Measurements from ENCODE around the gene REXO4.

Gene REXO4

DNA sequence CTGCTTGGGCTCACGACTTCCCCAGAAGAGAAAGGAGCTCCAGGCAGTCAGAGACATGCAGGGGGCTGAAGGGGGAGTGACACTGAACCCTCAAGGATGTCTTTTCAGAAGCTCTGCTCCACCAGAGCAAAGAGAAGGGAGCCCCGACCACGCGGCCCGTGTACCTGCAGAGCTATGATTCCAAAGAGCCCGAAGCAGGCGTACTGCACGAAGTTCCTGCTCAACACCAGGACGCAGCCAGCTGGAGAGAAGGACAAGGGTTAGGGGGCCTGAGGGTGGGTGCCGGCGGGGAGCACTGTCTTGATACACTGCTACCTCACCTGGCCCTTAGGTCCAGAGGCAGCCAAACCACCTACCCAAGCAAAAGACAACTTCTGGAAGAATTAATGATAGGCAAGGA lies 51.4 kb downstream of the REXO4 start:
- no peak overlapping the region for H3K4me3 ChIP-seq (ENCODE audit: low read depth, low read length)
- TF ChIP-seq MYC (IDR thresholded peaks at IDR 0.05; ENCODE audit: low read depth, low read length) = no peak
- TF ChIP-seq, protein P1, sequence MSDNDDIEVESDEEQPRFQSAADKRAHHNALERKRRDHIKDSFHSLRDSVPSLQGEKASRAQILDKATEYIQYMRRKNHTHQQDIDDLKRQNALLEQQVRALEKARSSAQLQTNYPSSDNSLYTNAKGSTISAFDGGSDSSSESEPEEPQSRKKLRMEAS (IDR thresholded peaks at IDR 0.05; ENCODE audit: low read depth, low read length) = no peak
- no peak for DNase-seq (ENCODE audit: low read depth)

DNA sequence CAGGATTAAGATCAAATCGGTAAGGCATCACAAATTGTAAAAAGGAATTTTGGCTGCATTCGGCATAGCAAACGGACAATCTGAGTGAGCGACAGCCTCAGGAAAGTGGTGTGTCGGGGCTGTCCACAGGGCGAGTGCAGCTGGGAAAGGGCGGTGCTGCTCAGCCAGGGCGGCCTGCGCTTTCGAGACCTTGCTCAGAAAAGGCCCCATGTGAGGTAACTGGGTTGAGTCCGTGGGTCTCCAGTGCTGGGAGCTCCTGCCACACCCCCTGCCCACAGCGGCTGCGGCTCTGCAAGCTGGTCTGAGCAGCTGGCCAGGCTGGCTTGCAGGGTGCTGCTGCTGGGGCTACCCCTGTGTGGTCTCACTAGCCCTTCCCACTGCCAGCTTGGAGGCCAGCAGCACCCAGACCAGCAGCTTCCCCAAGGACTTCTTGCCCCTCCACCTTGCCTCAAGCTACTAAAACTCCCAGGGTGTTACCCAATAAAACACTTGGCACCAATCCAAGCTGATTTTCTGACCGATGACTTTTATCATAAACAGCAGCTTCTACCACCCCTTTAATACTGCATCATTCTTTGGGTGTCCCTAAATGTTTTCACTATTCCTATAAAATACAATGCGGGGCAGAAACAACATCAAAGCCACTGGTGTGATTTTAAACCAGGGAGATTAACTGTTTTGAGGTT lies 55.3 kb downstream of the REXO4 start:
- H3K4me3 ChIP-seq (ENCODE audit: low read depth, low read length) = no peak overlapping the region
- DNase-seq (ENCODE audit: low read depth) = no peak
- TF ChIP-seq MYC (IDR thresholded peaks at IDR 0.05; ENCODE audit: low read depth, low read length) = no peak
- TF ChIP-seq, protein P1 (IDR thresholded peaks at IDR 0.05; ENCODE audit: low read depth, low read length) = no peak
- no peak for TF ChIP-seq POLR2A (IDR thresholded peaks at IDR 0.05; ENCODE audit: extremely low read depth, insufficient read length)
- TF ChIP-seq, protein P2, sequence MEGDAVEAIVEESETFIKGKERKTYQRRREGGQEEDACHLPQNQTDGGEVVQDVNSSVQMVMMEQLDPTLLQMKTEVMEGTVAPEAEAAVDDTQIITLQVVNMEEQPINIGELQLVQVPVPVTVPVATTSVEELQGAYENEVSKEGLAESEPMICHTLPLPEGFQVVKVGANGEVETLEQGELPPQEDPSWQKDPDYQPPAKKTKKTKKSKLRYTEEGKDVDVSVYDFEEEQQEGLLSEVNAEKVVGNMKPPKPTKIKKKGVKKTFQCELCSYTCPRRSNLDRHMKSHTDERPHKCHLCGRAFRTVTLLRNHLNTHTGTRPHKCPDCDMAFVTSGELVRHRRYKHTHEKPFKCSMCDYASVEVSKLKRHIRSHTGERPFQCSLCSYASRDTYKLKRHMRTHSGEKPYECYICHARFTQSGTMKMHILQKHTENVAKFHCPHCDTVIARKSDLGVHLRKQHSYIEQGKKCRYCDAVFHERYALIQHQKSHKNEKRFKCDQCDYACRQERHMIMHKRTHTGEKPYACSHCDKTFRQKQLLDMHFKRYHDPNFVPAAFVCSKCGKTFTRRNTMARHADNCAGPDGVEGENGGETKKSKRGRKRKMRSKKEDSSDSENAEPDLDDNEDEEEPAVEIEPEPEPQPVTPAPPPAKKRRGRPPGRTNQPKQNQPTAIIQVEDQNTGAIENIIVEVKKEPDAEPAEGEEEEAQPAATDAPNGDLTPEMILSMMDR (IDR thresholded peaks at IDR 0.05; ENCODE audit: low read depth, low read length) = no peak

DNA sequence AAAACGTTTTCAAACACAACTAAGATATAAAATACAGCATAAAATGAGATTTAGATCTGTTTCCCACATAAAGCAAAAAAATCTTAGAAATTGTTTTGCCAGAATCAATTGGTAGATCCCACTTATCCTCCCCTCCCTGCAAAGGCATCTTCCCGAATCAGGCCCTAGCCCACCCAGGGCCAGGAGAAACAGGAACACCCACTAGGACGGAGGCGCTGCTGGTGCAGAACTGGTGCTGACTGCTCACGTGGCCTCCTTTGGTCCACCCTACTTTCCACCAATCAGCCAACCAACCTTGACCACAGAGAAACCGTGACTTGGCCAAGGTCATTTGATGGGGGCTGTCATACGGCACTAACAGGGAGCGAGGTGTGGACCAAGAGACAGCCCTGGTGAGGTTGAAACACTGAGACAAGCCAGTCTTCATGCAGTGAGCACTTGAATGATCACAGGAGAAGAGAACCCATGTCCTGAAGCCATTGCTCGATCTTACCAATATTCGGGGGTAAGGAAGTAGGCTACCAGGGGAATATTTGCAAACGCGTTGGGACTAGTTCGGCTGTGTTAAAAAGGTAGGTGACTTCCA lies 56.2 kb downstream of the REXO4 start:
- H3K4me3 ChIP-seq (ENCODE audit: low read depth, low read length) = no peak overlapping the region
- no peak for DNase-seq (ENCODE audit: low read depth)
- TF ChIP-seq, protein P1 (IDR thresholded peaks at IDR 0.05; ENCODE audit: low read depth, low read length) = no peak
- no peak for TF ChIP-seq MYC (IDR thresholded peaks at IDR 0.05; ENCODE audit: low read depth, low read length)
- TF ChIP-seq, protein P2 (IDR thresholded peaks at IDR 0.05; ENCODE audit: low read depth, low read length) = no peak
- no peak for TF ChIP-seq POLR2A (IDR thresholded peaks at IDR 0.05; ENCODE audit: extremely low read depth, insufficient read length)

DNA sequence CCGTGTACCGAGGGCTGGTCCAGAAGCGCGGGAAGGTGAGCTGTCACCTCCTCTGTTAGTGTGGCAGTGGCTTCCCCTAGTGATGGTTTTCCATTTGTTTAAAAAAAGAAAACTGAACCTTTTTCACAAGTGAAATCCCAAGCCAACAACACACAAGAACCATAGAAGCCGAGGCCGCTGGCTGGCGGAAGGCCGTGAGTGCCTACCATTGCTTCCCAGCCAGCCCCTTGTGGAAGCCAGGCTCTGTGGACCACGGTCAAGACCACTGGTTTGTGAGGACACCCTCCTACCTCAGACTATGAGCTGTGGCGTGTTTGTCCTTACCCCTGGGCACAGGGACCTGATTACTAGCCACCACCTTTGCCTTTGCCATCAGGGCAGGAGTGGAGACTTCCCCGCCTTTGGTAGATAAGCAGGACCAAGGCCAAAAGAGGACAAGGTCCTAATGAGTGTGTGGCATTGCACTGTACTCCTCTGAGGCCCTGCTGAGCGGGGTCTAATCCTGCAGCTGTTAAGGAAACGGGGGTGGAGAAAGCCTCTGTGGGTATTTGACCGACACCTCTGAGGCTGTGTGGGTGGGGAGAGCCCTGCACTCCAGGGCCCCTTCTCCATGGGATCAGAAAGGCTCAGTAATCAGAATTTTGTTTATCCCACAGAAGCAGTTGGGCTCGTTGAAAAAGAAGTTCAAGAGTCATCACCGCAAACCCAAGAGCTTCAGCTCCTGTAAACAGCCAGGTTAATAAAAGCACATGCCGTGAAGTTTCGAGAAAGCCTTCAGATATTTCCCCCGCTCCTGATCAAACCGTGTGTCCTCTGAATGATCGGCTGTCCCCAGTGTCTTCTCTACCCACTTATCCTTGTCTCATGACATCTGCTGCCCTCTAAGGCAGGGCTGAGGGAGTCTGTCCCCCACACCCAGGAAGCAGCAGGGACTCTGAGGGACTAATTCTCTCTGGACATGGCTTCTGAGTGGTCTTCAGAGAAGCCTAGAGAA lies 57.1 kb downstream of the REXO4 start:
- no peak for DNase-seq (ENCODE audit: low read depth)
- no peak overlapping the region for H3K4me3 ChIP-seq (ENCODE audit: low read depth, low read length)
- TF ChIP-seq POLR2A (IDR thresholded peaks at IDR 0.05; ENCODE audit: extremely low read depth, insufficient read length) = peak; percentile 5
- TF ChIP-seq, protein P2 (IDR thresholded peaks at IDR 0.05; ENCODE audit: low read depth, low read length) = no peak

DNA sequence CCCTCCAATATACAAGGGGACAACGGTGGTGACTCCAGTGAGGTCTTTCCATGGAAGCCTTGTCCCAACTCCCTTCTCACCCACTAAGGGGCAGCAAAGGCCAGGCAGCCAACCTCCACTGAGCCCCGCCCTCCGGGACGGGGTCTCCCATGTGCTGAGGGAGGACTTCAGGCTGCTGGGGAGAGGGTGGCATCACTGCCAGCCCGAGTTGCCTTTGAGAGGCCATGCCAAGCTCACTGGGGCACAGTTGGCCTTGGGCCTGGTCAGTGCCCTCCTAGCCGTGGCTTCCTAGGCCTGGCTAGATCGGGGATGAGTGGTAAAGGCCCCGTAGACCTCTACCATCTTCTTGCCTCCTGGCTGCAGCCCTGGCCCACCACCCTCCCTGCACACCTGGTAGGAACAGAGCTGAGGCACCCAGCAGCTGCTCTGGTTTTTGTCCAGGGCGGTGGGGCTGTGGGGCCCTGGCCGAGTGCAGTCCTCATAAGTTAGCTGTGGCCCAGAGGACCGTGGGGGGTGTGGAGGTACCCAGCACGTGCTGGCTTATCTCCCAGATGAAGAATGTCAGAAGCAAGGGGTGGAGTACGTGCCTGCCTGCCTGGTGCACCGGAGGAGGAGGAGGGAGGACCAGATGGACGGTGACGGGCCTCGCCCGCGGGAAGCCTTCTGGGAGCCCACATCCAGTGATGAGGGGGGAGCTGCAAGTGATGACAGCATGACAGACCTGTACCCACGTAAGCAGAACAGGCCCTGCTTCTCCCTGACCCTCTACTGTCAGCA lies 58.2 kb downstream of the REXO4 start:
- TF ChIP-seq, protein P2 (IDR thresholded peaks at IDR 0.05; ENCODE audit: low read depth, low read length) = peak; percentile 36
- TF ChIP-seq, protein P1 (IDR thresholded peaks at IDR 0.05; ENCODE audit: low read depth, low read length) = no peak
- no peak for TF ChIP-seq MYC (IDR thresholded peaks at IDR 0.05; ENCODE audit: low read depth, low read length)
- no peak for TF ChIP-seq POLR2A (IDR thresholded peaks at IDR 0.05; ENCODE audit: extremely low read depth, insufficient read length)
- peak; percentile 57 for DNase-seq (ENCODE audit: low read depth)
- H3K4me3 ChIP-seq (ENCODE audit: low read depth, low read length) = no peak overlapping the region
